Subcutaneous adipose tissue (tissue), 4 donors: ENCODE data around the gene DHX34. TPM values are rescaled to one million over a fixed set of nuclear protein-coding genes. Genes with fewer than 3 reads are reported as not detected.

Source experiments
- CTCF ChIP-seq: fragments of 450-650 bp; IDR thresholded peaks from one replicate; pipeline ENCODE4 v1.5.1; 2016; ENCODE audit warnings: low read depth, mild to moderate bottlenecking, control low read depth, antibody characterized with exemption, moderate library complexity
- total RNA-seq, 4 donors: library from RNA; depleted of rRNA; stranded (reverse); fragments of >200 nt; gene quantifications; one replicate each; pipeline ENCODE4 v1.1.0, GENCODE V29; 2016

Gene DHX34
- total RNA-seq, 4 donors from 2014 or later = 7.3 to 8.2 (median 8.1) TPM

DNA sequence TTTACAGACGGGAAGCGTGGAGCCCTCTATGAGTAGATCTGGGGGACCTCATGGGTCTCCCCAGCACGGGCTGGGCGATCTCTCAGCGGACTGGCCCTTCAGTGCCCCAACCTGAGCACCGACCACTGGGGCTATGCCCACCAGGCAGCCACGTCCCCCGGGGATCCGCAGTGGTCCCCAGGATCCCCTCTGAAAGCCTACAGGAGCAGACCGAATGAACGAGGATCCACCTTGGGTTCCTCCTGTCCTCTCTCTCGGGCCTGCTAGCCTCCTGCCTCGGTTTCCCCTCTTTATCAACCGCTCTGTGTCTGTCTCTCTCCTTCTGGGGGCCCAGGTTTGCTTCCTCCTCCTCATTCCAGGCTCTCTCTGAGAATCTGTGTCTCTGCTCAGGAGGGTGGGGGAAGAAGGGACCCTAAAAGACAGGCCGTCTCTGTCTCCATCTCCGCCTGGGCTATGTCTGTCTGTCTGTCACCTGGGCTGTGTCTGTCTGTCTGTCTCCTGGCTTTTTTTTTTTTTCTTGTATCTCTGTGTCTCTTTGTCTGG is 72.2 kb downstream of the DHX34 start:
- no peak for TF ChIP-seq CTCF

- TF ChIP-seq CTCF = no peak
These were observed 72.8 kb downstream of the DHX34 start for GRCh38 chr19:47421844-47422395.

DNA sequence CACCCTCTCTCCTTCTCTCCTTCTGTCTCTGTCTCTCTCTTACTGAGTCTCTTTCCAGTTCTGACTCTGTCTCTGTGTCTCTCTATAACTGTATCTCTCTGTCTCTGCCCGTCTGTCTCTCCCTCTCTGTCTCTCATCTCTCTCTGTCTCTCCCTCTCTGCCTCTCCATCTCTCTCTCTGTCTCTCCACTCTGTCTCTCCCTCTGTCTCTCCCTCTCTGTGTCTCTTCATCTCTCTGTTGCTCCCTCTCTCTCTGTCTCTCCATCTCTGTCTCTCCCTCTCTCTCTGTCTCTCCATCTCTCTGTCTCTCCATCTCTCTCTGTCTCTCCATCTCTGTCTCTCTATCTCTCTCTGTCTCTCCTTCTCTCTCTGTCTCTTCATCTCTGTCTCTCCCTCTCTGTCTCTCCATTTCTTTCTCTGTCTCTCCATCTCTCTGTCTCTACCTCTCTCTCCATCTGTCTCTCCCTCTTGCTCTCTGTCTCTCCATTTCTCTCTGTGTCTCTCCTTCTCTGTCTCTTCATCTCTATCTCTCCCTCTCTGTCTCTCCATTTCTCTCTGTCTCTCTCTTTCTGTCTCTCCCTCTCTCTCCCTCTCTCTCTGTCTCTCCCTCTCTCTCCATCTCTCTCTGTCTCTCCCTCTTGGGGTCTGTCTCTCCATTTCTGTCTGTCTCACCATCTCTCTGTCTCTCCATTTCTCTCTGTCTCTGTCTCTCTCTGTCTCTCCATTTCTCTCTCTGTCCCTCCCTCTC is 73.5 kb downstream of the DHX34 start:
- no peak for TF ChIP-seq CTCF

DNA sequence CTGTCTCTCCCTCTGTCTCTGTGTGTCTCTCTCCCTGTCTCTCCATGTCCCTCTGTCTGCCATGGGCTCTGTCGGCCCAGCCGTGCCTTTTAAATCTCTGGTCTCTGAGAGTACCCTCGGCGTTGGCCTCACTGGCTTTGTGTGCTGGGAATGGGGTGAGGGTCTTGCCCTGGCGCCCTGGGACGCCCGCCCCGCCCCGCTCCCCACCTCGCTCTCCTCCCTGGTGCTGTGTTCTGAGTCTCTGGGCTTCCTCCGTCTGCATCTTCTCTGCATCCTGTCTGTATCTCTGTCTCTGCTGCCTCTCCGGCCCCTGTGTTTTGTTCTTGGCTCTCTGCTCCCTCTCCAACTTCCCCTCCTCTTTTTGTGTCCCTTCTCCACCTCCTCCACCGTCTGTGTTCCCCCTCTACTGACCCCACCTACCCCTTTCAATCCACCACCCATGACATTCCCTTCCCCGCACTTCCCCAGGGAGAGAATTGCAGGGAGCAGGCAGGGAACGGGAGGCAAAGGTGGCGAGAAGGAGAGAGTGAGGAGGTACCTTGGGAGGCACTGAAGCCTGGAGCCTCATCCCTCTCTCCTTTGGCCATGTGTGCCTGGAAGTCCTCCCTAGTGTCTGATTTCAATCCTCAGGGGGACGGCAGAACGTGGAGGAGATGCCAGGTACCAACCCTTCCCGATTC is 74.2 kb downstream of the DHX34 start:
- TF ChIP-seq CTCF = no peak

DNA sequence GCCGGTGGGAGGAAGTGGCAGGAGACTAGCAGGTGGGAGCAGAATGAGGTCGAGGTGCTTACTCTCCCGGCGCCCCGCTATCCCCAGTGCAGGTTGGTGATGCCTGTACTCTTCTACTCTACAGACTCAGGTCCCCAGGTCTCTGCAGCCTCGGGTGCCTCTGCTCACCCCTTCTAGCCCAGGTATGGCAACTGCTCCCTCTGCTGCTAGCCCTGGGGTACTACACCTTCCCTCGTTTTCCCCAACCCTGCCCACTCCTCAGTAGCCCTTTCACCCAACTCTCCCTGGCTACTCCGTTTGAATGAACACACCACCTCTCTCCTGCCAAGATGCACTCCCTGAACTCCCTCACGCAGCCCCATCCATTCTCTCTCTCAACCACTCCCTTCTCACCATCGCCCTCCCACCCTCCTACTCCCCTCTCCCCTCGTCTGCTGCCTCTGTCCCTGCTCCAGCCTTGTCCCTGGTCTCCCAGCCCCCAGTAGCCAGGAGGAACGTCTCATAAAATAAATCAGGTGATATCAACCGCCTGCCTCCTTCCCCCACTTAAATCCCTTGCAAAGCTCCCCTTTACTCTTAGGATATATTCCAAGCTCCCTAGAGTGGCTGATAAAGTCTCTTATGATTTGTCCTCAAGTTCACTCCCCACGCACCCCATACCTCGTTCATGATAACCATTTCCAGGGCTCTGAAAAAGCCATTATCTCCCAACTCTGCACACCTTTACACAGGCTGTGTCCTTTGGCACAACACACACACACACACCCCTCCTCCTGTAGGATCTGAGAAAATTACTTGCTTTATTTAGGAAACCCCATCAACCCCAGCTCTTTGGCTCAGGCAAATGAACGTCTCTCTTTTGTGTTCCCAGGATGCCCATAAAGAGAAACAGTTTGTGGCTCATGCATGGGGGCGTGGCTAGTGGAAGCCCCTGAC is 78.4 kb downstream of the DHX34 start:
- no peak for TF ChIP-seq CTCF

GRCh38 chr19:47428177-47428894 is 79.2 kb downstream of the DHX34 start:
- TF ChIP-seq CTCF = no peak
